Measurements from ENCODE around the gene STYK1.

DNA sequence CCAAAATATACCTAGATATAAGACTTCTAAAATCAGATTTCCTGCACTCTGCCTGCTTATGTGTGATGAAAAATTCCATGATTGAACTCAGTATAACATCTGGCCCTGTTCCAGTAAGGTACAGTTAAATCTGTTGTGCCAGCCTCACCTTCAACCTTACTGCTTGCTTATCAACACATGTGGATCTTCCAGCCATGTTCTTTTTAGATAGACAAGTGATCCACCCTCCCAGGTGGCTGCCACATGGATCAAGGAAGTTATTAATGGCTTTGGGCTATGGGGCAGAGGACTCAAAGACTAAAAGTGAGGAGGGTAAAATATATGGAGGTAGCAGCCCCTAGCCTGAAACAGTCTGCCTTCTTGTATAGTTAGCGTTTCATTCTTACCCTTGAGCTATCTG, 35.1 kb downstream of the STYK1 start:
- TF ChIP-seq MEF2B (IDR thresholded peaks at IDR 0.05; ENCODE audit: partially characterized antibody, poor library complexity, severe bottlenecking) (no peak), BACH1 (IDR thresholded peaks at IDR 0.05; ENCODE audit: borderline replicate concordance) (no peak), CTCF (IDR thresholded peaks at IDR 0.05 in 2 of 3, conservative IDR thresholded peaks at IDR 0.05 in 1 of 3; ENCODE audit: control insufficient read depth in 2 of 3, extremely low read depth in 1 of 3, insufficient read depth in 1 of 3, low read depth in 3 of 3, low read length in 3 of 3) (no peak), FOXM1 (IDR thresholded peaks at IDR 0.05; ENCODE audit: low read depth, low read length) (no peak), SIN3A (IDR thresholded peaks at IDR 0.05; ENCODE audit: low read depth, low read length) (no peak), POLR2A (IDR thresholded peaks at IDR 0.05; ENCODE audit: low read depth, low read length) (no peak), SP1 (IDR thresholded peaks at IDR 0.05; ENCODE audit: low read depth, low read length) (no peak), BRCA1 (IDR thresholded peaks at IDR 0.05; ENCODE audit: low read depth, low read length) (no peak), EZH2 (IDR thresholded peaks at IDR 0.05; ENCODE audit: borderline replicate concordance, control insufficient read depth, low read depth, low read length) (no peak)
- TF ChIP-seq, protein P1, sequence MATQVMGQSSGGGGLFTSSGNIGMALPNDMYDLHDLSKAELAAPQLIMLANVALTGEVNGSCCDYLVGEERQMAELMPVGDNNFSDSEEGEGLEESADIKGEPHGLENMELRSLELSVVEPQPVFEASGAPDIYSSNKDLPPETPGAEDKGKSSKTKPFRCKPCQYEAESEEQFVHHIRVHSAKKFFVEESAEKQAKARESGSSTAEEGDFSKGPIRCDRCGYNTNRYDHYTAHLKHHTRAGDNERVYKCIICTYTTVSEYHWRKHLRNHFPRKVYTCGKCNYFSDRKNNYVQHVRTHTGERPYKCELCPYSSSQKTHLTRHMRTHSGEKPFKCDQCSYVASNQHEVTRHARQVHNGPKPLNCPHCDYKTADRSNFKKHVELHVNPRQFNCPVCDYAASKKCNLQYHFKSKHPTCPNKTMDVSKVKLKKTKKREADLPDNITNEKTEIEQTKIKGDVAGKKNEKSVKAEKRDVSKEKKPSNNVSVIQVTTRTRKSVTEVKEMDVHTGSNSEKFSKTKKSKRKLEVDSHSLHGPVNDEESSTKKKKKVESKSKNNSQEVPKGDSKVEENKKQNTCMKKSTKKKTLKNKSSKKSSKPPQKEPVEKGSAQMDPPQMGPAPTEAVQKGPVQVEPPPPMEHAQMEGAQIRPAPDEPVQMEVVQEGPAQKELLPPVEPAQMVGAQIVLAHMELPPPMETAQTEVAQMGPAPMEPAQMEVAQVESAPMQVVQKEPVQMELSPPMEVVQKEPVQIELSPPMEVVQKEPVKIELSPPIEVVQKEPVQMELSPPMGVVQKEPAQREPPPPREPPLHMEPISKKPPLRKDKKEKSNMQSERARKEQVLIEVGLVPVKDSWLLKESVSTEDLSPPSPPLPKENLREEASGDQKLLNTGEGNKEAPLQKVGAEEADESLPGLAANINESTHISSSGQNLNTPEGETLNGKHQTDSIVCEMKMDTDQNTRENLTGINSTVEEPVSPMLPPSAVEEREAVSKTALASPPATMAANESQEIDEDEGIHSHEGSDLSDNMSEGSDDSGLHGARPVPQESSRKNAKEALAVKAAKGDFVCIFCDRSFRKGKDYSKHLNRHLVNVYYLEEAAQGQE (IDR thresholded peaks at IDR 0.05; ENCODE audit: low read depth, low read length), result no peak

Measured in GM12878 (cell line).